ENCODE results near the gene LIN37. TPM values are rescaled to one million over a fixed set of nuclear protein-coding genes. Genes with fewer than 3 reads are reported as not detected.

Gene LIN37
- total and polyA plus RNA-seq, 2 of the 13 experiments (the other 11 are each of a cell fraction or from before 2014, with no cell fraction given) = 6.3 to 8.7 TPM

DNA sequence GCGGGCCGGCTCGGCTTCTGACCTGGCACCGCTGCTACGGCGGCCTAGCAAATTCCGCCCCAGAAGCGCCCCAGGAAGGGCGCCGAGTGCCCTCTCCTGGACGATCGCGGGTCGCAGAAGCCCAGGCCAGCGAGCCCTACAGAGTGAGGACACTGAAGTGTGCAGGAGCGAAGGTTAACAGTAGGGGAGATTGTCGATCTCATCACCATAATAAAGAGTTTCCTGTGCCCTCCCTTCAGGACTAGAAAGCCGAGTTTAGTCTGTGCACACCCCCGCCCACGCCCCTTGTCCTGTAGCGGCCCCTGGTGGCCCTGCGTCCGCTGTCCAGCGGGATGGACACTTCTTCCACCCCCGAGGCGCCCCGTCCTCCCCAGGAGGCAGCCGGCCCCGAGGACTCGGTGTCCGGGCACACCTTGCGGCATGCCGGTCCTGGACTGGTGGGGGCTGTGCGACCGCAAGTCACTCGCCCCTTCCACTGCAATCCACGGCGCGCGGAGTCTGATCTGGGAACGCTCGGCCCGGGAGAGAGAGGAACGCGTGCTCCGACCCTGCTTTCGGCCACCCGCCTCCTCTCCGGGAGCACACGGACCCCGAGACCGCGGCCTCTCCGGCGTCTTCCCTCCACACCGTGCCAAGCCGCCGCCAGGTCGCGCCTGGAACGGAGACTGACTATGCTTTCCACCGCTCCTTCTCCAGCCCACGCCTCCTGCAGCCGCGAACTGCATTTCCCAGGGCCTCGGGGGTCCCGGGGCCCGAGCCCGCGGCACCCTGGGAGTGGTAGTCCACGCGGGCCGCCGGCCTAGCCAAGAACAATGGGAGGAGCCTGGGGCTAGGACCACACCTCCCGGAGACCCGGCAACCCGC, 31.3 kb upstream of the LIN37 start (continued):
- no peak for TF ChIP-seq ZNF773 (CRISPR knock-in tag; IDR thresholded peaks at IDR 0.05; ENCODE audit: borderline replicate concordance)
- TF ChIP-seq KDM5A (IDR thresholded peaks at IDR 0.05; ENCODE audit: borderline replicate concordance, low read length) = peak; percentile 81
- peak; percentile 68 for TF ChIP-seq GATAD1 (CRISPR knock-in tag; IDR thresholded peaks at IDR 0.05)
- 0 out of 2 replicates have a peak, but pooled peaks have one; percentile 13 for TF ChIP-seq HNF4G (IDR thresholded peaks at IDR 0.05; ENCODE audit: borderline replicate concordance, low read depth, low read length)
- no peak for TF ChIP-seq HNF4G (CRISPR knock-in tag; IDR thresholded peaks at IDR 0.05; ENCODE audit: borderline replicate concordance, low read depth)
- TF ChIP-seq HIVEP1 (CRISPR knock-in tag; IDR thresholded peaks at IDR 0.05) = no peak; the same call in 1 of the 2 replicates
- peak; percentile 62; the same call in 1 of the 2 replicates for TF ChIP-seq ZNF766 (CRISPR knock-in tag; IDR thresholded peaks at IDR 0.05; ENCODE audit: borderline replicate concordance)
- peak; percentile 89 for TF ChIP-seq STAG1 (CRISPR knock-in tag; IDR thresholded peaks at IDR 0.05)
- TF ChIP-seq TCF7L2 (IDR thresholded peaks at IDR 0.05; ENCODE audit: low read depth, low read length) = no peak
- TF ChIP-seq MEIS2 (CRISPR knock-in tag; IDR thresholded peaks at IDR 0.05) = peak; percentile 50; the same call in 1 of the 2 replicates
- TF ChIP-seq, protein P1, sequence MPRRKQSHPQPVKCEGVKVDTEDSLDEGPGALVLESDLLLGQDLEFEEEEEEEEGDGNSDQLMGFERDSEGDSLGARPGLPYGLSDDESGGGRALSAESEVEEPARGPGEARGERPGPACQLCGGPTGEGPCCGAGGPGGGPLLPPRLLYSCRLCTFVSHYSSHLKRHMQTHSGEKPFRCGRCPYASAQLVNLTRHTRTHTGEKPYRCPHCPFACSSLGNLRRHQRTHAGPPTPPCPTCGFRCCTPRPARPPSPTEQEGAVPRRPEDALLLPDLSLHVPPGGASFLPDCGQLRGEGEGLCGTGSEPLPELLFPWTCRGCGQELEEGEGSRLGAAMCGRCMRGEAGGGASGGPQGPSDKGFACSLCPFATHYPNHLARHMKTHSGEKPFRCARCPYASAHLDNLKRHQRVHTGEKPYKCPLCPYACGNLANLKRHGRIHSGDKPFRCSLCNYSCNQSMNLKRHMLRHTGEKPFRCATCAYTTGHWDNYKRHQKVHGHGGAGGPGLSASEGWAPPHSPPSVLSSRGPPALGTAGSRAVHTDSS (CRISPR knock-in tag; conservative IDR thresholded peaks at IDR 0.05) = no peak
- TF ChIP-seq, protein P2, sequence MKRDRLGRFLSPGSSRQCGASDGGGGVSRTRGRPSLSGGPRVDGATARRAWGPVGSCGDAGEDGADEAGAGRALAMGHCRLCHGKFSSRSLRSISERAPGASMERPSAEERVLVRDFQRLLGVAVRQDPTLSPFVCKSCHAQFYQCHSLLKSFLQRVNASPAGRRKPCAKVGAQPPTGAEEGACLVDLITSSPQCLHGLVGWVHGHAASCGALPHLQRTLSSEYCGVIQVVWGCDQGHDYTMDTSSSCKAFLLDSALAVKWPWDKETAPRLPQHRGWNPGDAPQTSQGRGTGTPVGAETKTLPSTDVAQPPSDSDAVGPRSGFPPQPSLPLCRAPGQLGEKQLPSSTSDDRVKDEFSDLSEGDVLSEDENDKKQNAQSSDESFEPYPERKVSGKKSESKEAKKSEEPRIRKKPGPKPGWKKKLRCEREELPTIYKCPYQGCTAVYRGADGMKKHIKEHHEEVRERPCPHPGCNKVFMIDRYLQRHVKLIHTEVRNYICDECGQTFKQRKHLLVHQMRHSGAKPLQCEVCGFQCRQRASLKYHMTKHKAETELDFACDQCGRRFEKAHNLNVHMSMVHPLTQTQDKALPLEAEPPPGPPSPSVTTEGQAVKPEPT (CRISPR knock-in tag; IDR thresholded peaks at IDR 0.05; ENCODE audit: low read depth) = peak; percentile 41; the same call in 1 of the 2 replicates
- TF ChIP-seq RNF2 (conservative IDR thresholded peaks at IDR 0.05; ENCODE audit: low read depth) = no peak
- no peak for TF ChIP-seq NONO (IDR thresholded peaks at IDR 0.05)
- peak; percentile 28; the same call in 1 of the 2 replicates for TF ChIP-seq NONO (CRISPR knock-in tag; conservative IDR thresholded peaks at IDR 0.05)
- TF ChIP-seq ZNF644 (CRISPR knock-in tag; IDR thresholded peaks at IDR 0.05; ENCODE audit: low read depth) = peak; percentile 45; the same call in 1 of the 2 replicates
- TF ChIP-seq ZNF432 (CRISPR knock-in tag; IDR thresholded peaks at IDR 0.05; ENCODE audit: borderline replicate concordance) = no peak
- TF ChIP-seq SATB2 (CRISPR knock-in tag; IDR thresholded peaks at IDR 0.05) = 0 out of 2 replicates have a peak, but pooled peaks have one; percentile 54
- TF ChIP-seq, protein P3, sequence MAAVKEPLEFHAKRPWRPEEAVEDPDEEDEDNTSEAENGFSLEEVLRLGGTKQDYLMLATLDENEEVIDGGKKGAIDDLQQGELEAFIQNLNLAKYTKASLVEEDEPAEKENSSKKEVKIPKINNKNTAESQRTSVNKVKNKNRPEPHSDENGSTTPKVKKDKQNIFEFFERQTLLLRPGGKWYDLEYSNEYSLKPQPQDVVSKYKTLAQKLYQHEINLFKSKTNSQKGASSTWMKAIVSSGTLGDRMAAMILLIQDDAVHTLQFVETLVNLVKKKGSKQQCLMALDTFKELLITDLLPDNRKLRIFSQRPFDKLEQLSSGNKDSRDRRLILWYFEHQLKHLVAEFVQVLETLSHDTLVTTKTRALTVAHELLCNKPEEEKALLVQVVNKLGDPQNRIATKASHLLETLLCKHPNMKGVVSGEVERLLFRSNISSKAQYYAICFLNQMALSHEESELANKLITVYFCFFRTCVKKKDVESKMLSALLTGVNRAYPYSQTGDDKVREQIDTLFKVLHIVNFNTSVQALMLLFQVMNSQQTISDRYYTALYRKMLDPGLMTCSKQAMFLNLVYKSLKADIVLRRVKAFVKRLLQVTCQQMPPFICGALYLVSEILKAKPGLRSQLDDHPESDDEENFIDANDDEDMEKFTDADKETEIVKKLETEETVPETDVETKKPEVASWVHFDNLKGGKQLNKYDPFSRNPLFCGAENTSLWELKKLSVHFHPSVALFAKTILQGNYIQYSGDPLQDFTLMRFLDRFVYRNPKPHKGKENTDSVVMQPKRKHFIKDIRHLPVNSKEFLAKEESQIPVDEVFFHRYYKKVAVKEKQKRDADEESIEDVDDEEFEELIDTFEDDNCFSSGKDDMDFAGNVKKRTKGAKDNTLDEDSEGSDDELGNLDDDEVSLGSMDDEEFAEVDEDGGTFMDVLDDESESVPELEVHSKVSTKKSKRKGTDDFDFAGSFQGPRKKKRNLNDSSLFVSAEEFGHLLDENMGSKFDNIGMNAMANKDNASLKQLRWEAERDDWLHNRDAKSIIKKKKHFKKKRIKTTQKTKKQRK (IDR thresholded peaks at IDR 0.05; ENCODE audit: low read length) = no peak
- peak; percentile 44 for TF ChIP-seq SRY (CRISPR knock-in tag; IDR thresholded peaks at IDR 0.05)
- TF ChIP-seq, protein P4, sequence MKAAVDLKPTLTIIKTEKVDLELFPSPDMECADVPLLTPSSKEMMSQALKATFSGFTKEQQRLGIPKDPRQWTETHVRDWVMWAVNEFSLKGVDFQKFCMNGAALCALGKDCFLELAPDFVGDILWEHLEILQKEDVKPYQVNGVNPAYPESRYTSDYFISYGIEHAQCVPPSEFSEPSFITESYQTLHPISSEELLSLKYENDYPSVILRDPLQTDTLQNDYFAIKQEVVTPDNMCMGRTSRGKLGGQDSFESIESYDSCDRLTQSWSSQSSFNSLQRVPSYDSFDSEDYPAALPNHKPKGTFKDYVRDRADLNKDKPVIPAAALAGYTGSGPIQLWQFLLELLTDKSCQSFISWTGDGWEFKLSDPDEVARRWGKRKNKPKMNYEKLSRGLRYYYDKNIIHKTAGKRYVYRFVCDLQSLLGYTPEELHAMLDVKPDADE (CRISPR knock-in tag; IDR thresholded peaks at IDR 0.05) = 0 out of 2 replicates have a peak, but pooled peaks have one; percentile 35
- peak; percentile 30 for TF ChIP-seq KMT2A (CRISPR knock-in tag; IDR thresholded peaks at IDR 0.05)
